Measurements from ENCODE around the gene GMEB1.
"Not testable (repeated sequence)": the region's sequence is repeated elsewhere in the genome, so short reads cannot be mapped to it uniquely, and the experiment has no call there.

The GMEB1 gene

GRCh38 chr1:28672971-28673370, 4.4 kb downstream of the GMEB1 start:
- not testable (repeated sequence) for DNase-seq

GRCh38 chr1:28675924-28676257, 7.3 kb downstream of the GMEB1 start:
- no peak for DNase-seq

GRCh38 chr1:28680151-28680550, 11.6 kb downstream of the GMEB1 start:
- DNase-seq, result no peak

- no peak for DNase-seq
These were observed 14.3 kb downstream of the GMEB1 start for GRCh38 chr1:28682840-28683239.

GRCh38 chr1:28684937-28685336, 16.4 kb downstream of the GMEB1 start:
- DNase-seq, result no peak

- not testable (repeated sequence) for DNase-seq
These were observed 23.0 kb downstream of the GMEB1 start for GRCh38 chr1:28691627-28692026.

GRCh38 chr1:28703629-28704028, 35.0 kb downstream of the GMEB1 start:
- no peak for DNase-seq

- DNase-seq, result no peak
These were observed 47.8 kb downstream of the GMEB1 start for GRCh38 chr1:28716336-28716735.

GRCh38 chr1:28718166-28718565, 49.6 kb downstream of the GMEB1 start:
- no peak for DNase-seq

GRCh38 chr1:28718586-28719331, 50.2 kb downstream of the GMEB1 start:
- DNase-seq, result no peak

- no peak for DNase-seq
These were observed 50.7 kb downstream of the GMEB1 start for GRCh38 chr1:28719332-28719619.

GRCh38 chr1:28720376-28720775, 51.8 kb downstream of the GMEB1 start:
- DNase-seq, result no peak

- not testable (repeated sequence) for DNase-seq
These were observed 53.3 kb downstream of the GMEB1 start for GRCh38 chr1:28721927-28722326.

GRCh38 chr1:28725365-28725764, 56.8 kb downstream of the GMEB1 start:
- not testable (repeated sequence) for DNase-seq

GRCh38 chr1:28735961-28736449, 67.4 kb downstream of the GMEB1 start:
- DNase-seq, result no peak

- peak; percentile 97 for DNase-seq
These were observed 68.1 kb downstream of the GMEB1 start, which contains the start of gene YTHDF2 for GRCh38 chr1:28736450-28737306. TSS of gene YTHDF2 (plus strand) at chr1:28736940. CDS start at chr1:28737121, 181 bp downstream.

- DNase-seq, result peak; percentile 18
These were observed 68.9 kb downstream of the GMEB1 start for GRCh38 chr1:28737307-28738132.

- DNase-seq, result no peak
These were observed 71.5 kb downstream of the GMEB1 start for GRCh38 chr1:28740118-28740517.

- DNase-seq, result no peak
These were observed 75.6 kb downstream of the GMEB1 start for GRCh38 chr1:28744184-28744583.

GRCh38 chr1:28745653-28746173, 77.1 kb downstream of the GMEB1 start:
- no peak for DNase-seq

GRCh38 chr1:28750330-28750729, 81.7 kb downstream of the GMEB1 start:
- DNase-seq, result no peak

GRCh38 chr1:28750771-28751294, 82.2 kb downstream of the GMEB1 start:
- DNase-seq, result not testable (repeated sequence)
